H1 (cell line): Measurements from ENCODE around the gene TNFRSF1A. TPM values are rescaled to one million over a fixed set of nuclear protein-coding genes. Genes with fewer than 3 reads are reported as not detected.
A peak's percentile ranks its signal among the peaks of the same experiment; 100 is the strongest.

Source experiments
- CEBPB ChIP-seq: IDR thresholded peaks from 2 replicates; pipeline ENCODE4 v1.6.1; 2012; ENCODE audit warnings: low read depth, low read length
- EZH2 ChIP-seq: fragments of 200-600 bp; sonication (generic); IDR thresholded peaks from 2 replicates; pipeline ENCODE4 v1.7.1; 2012; ENCODE audit warnings: low read depth, mild to moderate bottlenecking, moderate library complexity, low read length, inconsistent platforms; ENCODE audit not compliant: severe bottlenecking
- JUND ChIP-seq: IDR thresholded peaks from 2 replicates; pipeline ENCODE4 v1.6.1; 2011; ENCODE audit warnings: mild to moderate bottlenecking, improper control_type of control experiment, low read length
- POU5F1 ChIP-seq: IDR thresholded peaks from 2 replicates; pipeline ENCODE4 v1.6.1; 2011; ENCODE audit warnings: low read depth, mild to moderate bottlenecking, low read length, moderate library complexity
- RBBP5 ChIP-seq: IDR thresholded peaks from 2 replicates; pipeline ENCODE4 v1.7.1; 2012; ENCODE audit warnings: low read depth, mild to moderate bottlenecking, inconsistent platforms, low read length, moderate library complexity, borderline replicate concordance
- SP1 ChIP-seq: IDR thresholded peaks from 2 replicates; pipeline ENCODE4 v1.6.1; 2011; ENCODE audit warnings: low read depth, low read length
- SRF ChIP-seq: IDR thresholded peaks from 2 replicates; pipeline ENCODE4 v1.6.1; 2011; ENCODE audit warnings: mild to moderate bottlenecking, low read depth, low read length, moderate library complexity
- SUZ12 ChIP-seq: fragments of 200-600 bp; sonication (generic); IDR thresholded peaks from 2 replicates; pipeline ENCODE4 v1.6.1; 2012; ENCODE audit warnings: mild to moderate bottlenecking, inconsistent platforms, low read length, moderate library complexity, mixed read lengths
- TAF1 ChIP-seq: IDR thresholded peaks from 2 replicates; pipeline ENCODE4 v1.6.1; 2011; ENCODE audit warnings: mild to moderate bottlenecking, low read depth, low read length
- YY1 ChIP-seq: IDR thresholded peaks from 2 replicates; pipeline ENCODE4 v1.6.1; 2011; ENCODE audit warnings: low read depth, mild to moderate bottlenecking, low read length
- polyA plus RNA-seq, 7 experiments: library from polyadenylated mRNA; depleted of rRNA in 3 of 7; stranded (reverse) in 5 of 7; unstranded in 2 of 7; fragments of >200 nt in 5 of 7; fragments of 200-250 nt in 2 of 7; gene quantifications; 1 replicate in 5 of 7; 2 replicates in 1 of 7; 4 replicates in 1 of 7; pipeline versions ENCODE4 v1.2.1 to v1.2.3, GENCODE V29; 2011 to 2013; ENCODE audit warnings: missing spikeins in 2 of 7, mixed read lengths in 2 of 7
- total RNA-seq: library from RNA; stranded (reverse); fragmentation: NEBNext Ultra II Directional; extraction: Animal tissue kit (Norgen Biotek cat#: 25700); gene quantifications from 2 replicates; pipeline ENCODE4 v1.2.1, GENCODE V29; 2021

The TNFRSF1A gene
- total and polyA plus RNA-seq, 2 of the 8 experiments (the other 6 are each of a cell fraction or from before 2014, with no cell fraction given), result 28.7 to 42.1 TPM

DNA sequence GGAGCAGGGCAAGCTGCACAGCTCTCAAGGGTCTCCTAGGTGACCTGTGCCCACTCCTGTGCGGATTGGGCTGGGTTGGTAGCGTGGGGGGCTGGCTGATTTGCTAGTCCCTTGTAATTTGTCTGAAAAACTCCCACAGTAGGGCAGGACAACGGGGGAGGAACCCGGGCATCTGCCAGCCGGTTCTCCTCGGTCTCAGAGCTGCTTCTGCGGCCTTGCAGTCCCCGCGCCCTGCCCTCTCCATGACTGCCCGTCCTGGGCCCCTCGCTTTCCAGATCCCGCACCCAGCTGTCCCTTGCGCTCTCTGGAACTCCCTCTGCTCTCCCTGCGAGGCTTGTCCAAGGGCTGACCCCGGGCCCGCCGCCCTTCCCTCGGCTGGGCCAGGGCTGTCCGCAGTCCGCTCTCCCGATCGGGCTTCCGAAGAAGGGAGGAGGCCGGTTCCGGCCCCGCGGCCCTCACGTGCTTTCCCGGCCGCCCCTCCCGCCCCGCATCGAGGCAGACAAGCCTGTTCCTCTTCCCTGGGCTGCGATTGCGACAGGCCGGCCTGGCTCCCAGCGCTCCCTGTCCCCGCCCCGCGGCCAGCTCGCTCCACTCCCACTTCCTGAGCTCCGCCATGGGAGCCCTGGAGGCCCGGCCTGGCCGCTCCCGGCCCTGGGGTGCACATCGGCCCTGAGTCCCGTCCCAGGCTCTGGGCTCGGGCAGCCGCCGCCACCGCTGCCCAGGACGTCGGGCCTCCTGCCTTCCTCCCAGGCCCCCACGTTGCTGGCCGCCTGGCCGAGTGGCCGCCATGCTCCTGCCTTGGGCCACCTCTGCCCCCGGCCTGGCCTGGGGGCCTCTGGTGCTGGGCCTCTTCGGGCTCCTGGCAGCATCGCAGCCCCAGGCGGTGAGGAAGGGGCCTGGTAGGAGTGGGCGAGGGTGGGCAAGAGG, 42.0 kb upstream of the TNFRSF1A start, which contains the start of gene LTBR (continued):
- 0 out of 2 replicates have a peak, but pooled peaks have one; percentile 6 for TF ChIP-seq YY1
- TF ChIP-seq SUZ12, result peak; percentile 42; the same call in 1 of the 2 replicates
- 0 out of 2 replicates have a peak, but pooled peaks have one; percentile 7 for TF ChIP-seq TAF1
- no peak for TF ChIP-seq SRF
- TF ChIP-seq SP1, result no peak
- no peak for TF ChIP-seq POU5F1
- TF ChIP-seq RBBP5, result peak; percentile 55; the same call in 1 of the 2 replicates
- peak; percentile 92 for TF ChIP-seq CEBPB
- no peak for TF ChIP-seq JUND
- TF ChIP-seq EZH2, result no peak
